HG03439 (cell line): ENCODE data around the gene SLC1A4.

ENCODE experiments used
- ATAC-seq: cut with Tn5 transposase; IDR thresholded peaks from one replicate; pipeline ENCODE4 v1.9.1; 2021; ENCODE audit warnings: mild to moderate bottlenecking, moderate library complexity; ENCODE audit not compliant: unreplicated experiment

The SLC1A4 gene

GRCh38 chr2:65046633-65047407 lies 57.6 kb downstream of the SLC1A4 start:
- no peak for ATAC-seq

- ATAC-seq = no peak
Measured at GRCh38 chr2:65049010-65049639, 59.9 kb downstream of the SLC1A4 start.

- no peak for ATAC-seq
Measured at GRCh38 chr2:65050931-65051330, 61.7 kb downstream of the SLC1A4 start.

GRCh38 chr2:65053199-65053598 lies 64.0 kb downstream of the SLC1A4 start:
- peak; percentile 46 for ATAC-seq

- ATAC-seq = no peak
Measured at GRCh38 chr2:65054749-65055421, 65.7 kb downstream of the SLC1A4 start.

- peak; percentile 34 for ATAC-seq
Measured at GRCh38 chr2:65055422-65056214, 66.4 kb downstream of the SLC1A4 start.

GRCh38 chr2:65056215-65057053 lies 67.2 kb downstream of the SLC1A4 start, which contains the start of gene CEP68:
TSS of gene CEP68 (plus strand) at chr2:65056416. CDS start at chr2:65069445, 13,029 bp downstream.
- ATAC-seq = peak; percentile 93

- ATAC-seq = no peak
Measured at GRCh38 chr2:65057054-65057375, 67.8 kb downstream of the SLC1A4 start.

- no peak for ATAC-seq
Measured at GRCh38 chr2:65057391-65058052, 68.3 kb downstream of the SLC1A4 start.

- no peak for ATAC-seq
Measured at GRCh38 chr2:65059071-65059470, 69.9 kb downstream of the SLC1A4 start.

- no peak for ATAC-seq
Measured at GRCh38 chr2:65061146-65061909, 72.1 kb downstream of the SLC1A4 start.

- ATAC-seq = no peak
Measured at GRCh38 chr2:65061910-65062339, 72.7 kb downstream of the SLC1A4 start.

- ATAC-seq = no peak
Measured at GRCh38 chr2:65062843-65063825, 73.9 kb downstream of the SLC1A4 start.

GRCh38 chr2:65064728-65065552 lies 75.7 kb downstream of the SLC1A4 start:
- ATAC-seq = peak; percentile 69

- no peak for ATAC-seq
Measured at GRCh38 chr2:65067806-65068553, 78.8 kb downstream of the SLC1A4 start.

GRCh38 chr2:65069439-65069824 lies 80.2 kb downstream of the SLC1A4 start:
- ATAC-seq = no peak
